Measurements from ENCODE around the gene UNC119B. TPM values are rescaled to one million over a fixed set of nuclear protein-coding genes. Genes with fewer than 3 reads are reported as not detected.

The UNC119B gene
- total RNA-seq, 1 experiment from 2014 or later, result 51.5 TPM

- Histone ChIP-seq H3K18ac (ENCODE audit: insufficient read length, low read depth, low read length) (no peak overlapping the region), H2BK15ac (ENCODE audit: low read depth, low read length) (no peak overlapping the region), H3K79me2 (ENCODE audit: insufficient read depth, low read length) (no peaks in the 10 kb centered on the region), H3K9ac (ENCODE audit: extremely low read depth, insufficient read length, low read length) (no peak overlapping the region), H3T11ph (ENCODE audit: low read length) (no peak overlapping the region), H3K23me2 (ENCODE audit: insufficient read length, low read depth, low read length, poor library complexity, severe bottlenecking) (no peaks in the 10 kb centered on the region), H4K20me1 (ENCODE audit: control insufficient read depth, insufficient read depth, insufficient read length) (no peaks in the 10 kb centered on the region), H3K27ac (ENCODE audit: insufficient read length, low read depth, low read length) (no peak overlapping the region), H3K23ac (ENCODE audit: insufficient read length, low read depth, low read length) (no peak overlapping the region), H4K91ac (ENCODE audit: insufficient read length, low read depth, low read length) (no peak overlapping the region), H2BK12ac (ENCODE audit: insufficient read length, low read depth, low read length) (no peak overlapping the region), H3K4me2 (ENCODE audit: insufficient read depth, insufficient read length, low read length) (no peak overlapping the region), H2AK5ac (ENCODE audit: insufficient read length, low read length) (no peak overlapping the region), H4K5ac (ENCODE audit: insufficient read length, low read depth, low read length) (no peak overlapping the region), H3K14ac (ENCODE audit: insufficient read depth, low read length) (no peak overlapping the region), H2BK120ac (ENCODE audit: low read depth, low read length, poor library complexity, severe bottlenecking) (no peak overlapping the region), H3K4ac (ENCODE audit: low read depth, low read length) (no peak overlapping the region), H3K9me3 (ENCODE audit: control insufficient read depth, low read depth, low read length) (no peaks in the 10 kb centered on the region), H3K27me3 (ENCODE audit: insufficient read depth, low read length) (no peaks in the 10 kb centered on the region), H3K79me1 (ENCODE audit: insufficient read depth, low read depth, low read length, poor library complexity, severe bottlenecking) (no peaks in the 10 kb centered on the region), H3K56ac (ENCODE audit: insufficient read length, low read depth, low read length) (no peak overlapping the region), H2BK5ac (ENCODE audit: insufficient read length, low read length) (no peak overlapping the region), H2BK20ac (ENCODE audit: low read depth, low read length, poor library complexity, severe bottlenecking) (no peak overlapping the region), H4K8ac (replicated peaks; ENCODE audit: insufficient read length, low read depth, low read length) (no peak overlapping the region), H2AFZ (ENCODE audit: low read length) (no peak overlapping the region), H3K4me1 (ENCODE audit: insufficient read depth, low read length) (no peaks in the 10 kb centered on the region)
- no peak overlapping the region; a peak in 1 of 7 replicates for H3K27ac Mint-ChIP-seq
- no peak overlapping the region for H3K4me3 Mint-ChIP-seq
- no peaks in the 10 kb centered on the region for H3K27me3 Mint-ChIP-seq (ENCODE audit: low read depth)
- H3K4me1 Mint-ChIP-seq, result 0 out of 4 replicates have a peak, but pooled peaks cover 0 to 2% of the 10 kb centered on the region in 2 experiments
- no peak for DNase-seq
- no CpG with 5 or more reads among the region's 9 CpGs for WGBS (ENCODE audit: extremely low coverage, insufficient read length, low lambda C conversion rate)
- no peaks in the 10 kb centered on the region for H3K9me3 Mint-ChIP-seq
- TF ChIP-seq, protein P1, sequence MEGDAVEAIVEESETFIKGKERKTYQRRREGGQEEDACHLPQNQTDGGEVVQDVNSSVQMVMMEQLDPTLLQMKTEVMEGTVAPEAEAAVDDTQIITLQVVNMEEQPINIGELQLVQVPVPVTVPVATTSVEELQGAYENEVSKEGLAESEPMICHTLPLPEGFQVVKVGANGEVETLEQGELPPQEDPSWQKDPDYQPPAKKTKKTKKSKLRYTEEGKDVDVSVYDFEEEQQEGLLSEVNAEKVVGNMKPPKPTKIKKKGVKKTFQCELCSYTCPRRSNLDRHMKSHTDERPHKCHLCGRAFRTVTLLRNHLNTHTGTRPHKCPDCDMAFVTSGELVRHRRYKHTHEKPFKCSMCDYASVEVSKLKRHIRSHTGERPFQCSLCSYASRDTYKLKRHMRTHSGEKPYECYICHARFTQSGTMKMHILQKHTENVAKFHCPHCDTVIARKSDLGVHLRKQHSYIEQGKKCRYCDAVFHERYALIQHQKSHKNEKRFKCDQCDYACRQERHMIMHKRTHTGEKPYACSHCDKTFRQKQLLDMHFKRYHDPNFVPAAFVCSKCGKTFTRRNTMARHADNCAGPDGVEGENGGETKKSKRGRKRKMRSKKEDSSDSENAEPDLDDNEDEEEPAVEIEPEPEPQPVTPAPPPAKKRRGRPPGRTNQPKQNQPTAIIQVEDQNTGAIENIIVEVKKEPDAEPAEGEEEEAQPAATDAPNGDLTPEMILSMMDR (conservative IDR thresholded peaks at IDR 0.05), result no peak
- H3K36me3 Mint-ChIP-seq (ENCODE audit: insufficient read depth in 1 of 3, low read depth in 3 of 3), result peaks cover 51 to 94% (median 89%) of the 10 kb centered on the region in 3 experiments
Measured at GRCh38 chr12:120718055-120718454, 7.8 kb downstream of the UNC119B start.
